Fibroblast of the aortic adventitia (primary cell): ENCODE results near the gene MICAL3. TPM values are rescaled to one million over a fixed set of nuclear protein-coding genes. Genes with fewer than 3 reads are reported as not detected.

Source experiments
- DNase-seq: peaks from one replicate; pipeline ENCODE4 v3.0.0-alpha.2; 2010; ENCODE audit warnings: low read depth
- H3K4me3 ChIP-seq: 2 replicates; pipeline ENCODE4 v1.5.1; 2011; ENCODE audit warnings: low read depth, mild to moderate bottlenecking, control low read depth, low read length, moderate library complexity
- total RNA-seq: library from RNA; depleted of rRNA; stranded (reverse); fragments of >200 nt; gene quantifications from 2 replicates; pipeline ENCODE4 v1.2.3, GENCODE V29; 2012; ENCODE audit warnings: low replicate concordance
- TF ChIP-seq, protein P1 (sequence below): IDR thresholded peaks from 2 replicates; pipeline ENCODE4 v1.5.1; 2011; ENCODE audit warnings: mild to moderate bottlenecking, low read length, control low read depth, inconsistent platforms; ENCODE audit not compliant: insufficient read depth

Gene MICAL3
- total RNA-seq, 1 donor = 18.8 TPM

DNA sequence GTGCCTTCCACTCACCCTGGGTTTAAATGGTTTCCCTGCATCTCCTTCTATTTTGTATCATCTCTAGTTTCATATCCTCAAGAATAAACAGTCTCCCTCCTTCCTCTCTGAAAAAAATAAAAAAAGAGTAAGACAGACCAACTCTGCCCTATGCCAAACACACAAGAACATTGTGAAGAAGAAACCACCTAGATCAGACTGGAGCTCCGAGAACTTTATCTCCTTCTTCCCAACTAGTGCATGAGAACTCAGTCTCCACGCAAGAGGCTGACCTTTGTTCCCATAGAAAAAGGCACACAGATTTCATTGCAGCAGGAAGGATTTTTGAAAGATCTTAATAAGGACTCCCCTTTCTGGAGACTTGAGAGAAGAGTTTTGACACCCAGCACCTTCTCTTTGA is 44.7 kb upstream of the MICAL3 start:
- no peak overlapping the region for H3K4me3 ChIP-seq
- TF ChIP-seq, protein P1, sequence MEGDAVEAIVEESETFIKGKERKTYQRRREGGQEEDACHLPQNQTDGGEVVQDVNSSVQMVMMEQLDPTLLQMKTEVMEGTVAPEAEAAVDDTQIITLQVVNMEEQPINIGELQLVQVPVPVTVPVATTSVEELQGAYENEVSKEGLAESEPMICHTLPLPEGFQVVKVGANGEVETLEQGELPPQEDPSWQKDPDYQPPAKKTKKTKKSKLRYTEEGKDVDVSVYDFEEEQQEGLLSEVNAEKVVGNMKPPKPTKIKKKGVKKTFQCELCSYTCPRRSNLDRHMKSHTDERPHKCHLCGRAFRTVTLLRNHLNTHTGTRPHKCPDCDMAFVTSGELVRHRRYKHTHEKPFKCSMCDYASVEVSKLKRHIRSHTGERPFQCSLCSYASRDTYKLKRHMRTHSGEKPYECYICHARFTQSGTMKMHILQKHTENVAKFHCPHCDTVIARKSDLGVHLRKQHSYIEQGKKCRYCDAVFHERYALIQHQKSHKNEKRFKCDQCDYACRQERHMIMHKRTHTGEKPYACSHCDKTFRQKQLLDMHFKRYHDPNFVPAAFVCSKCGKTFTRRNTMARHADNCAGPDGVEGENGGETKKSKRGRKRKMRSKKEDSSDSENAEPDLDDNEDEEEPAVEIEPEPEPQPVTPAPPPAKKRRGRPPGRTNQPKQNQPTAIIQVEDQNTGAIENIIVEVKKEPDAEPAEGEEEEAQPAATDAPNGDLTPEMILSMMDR = no peak

DNA sequence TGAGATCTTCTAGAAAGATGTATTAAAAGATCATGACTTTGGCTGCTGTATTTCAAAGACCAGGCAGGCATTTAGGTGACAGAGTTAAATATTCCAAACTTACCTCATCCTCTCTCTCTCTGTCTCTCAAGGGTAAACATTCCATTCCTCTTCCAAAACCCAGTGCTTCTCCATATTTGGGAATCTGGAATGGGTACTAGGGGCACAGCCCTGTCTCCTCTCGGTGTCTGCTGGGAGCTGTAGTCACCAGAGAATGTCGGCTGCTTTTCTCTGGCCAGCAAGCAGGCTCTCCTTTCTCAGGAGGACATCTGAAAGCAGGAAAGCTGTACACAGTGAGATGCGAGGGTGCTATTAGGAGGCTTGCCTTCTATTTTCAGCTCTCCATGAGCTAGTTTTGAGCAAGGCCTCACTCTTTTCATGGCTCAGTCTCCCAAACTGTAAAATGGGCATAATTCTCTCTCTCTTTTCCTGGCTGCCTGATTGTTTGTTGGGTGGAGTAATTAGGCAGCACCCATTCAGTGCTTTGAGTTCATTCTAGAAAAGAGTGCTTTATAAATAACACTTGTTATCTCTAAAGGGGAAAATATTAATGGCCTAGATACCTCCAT is 44.1 kb upstream of the MICAL3 start:
- TF ChIP-seq, protein P1 = no peak

More for the DNA sequence above, 44.7 kb upstream of the MICAL3 start:
- DNase-seq = no peak

DNA sequence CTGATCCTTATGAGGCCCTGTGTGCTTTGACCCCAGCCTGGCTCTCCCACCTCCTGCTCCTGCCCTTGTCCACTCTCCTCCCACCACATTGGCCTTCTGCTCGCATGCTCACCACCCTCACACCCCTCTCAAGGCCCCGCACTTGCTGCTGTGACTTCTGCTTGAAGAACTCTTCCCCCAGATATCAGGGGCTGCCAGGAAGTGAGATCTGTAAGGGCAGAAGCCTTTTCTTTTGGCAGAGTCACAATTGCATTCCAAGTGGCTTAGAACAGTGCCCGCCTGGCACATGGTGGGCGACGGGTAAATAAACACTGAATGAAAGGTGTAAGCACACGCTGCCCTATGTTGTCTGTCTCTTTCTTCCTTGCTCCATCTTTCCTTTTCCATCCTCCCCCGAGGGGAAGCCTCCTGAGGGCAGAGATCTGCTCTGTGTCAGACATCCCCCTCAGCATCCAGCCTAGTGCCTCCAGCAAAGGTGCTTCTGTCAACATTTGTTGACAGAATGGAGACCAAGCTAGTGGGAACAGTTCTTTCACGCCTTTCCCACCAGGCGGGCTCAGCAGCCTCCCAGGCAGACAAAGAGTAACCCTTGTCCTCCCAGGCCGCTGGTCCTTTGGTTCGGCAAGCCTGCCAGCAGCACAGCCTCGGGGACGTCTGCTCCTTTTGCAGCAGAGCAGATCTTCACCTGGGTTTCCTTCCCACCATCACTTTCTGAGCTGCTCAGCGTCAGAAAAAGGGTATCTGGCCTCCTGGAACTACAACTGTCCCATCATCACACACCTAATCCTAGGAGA is 43.4 kb upstream of the MICAL3 start:
- H3K4me3 ChIP-seq = no peak overlapping the region
- TF ChIP-seq, protein P1 = no peak
- no peak for DNase-seq

More for the DNA sequence above, 44.1 kb upstream of the MICAL3 start:
- DNase-seq = peak; percentile 46
- H3K4me3 ChIP-seq = no peak overlapping the region

DNA sequence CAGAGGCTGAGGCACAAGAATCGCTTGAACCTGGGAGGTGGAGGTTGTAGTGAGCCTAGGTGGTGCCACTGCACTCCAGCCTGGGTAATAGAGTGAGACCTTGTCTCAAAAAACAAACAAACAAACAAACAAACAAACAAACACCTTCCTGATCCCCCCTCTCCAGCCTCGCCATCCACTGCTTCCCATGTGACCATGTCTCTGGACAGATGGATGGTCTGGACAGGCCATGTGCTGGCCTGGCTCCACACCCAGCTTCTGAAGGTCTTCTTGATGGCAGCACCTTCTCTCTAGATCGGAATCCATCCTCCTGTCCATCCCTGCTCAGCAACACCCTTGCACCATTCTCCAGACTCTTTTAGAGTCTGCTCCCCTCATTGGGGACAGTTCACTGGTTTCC is 42.8 kb upstream of the MICAL3 start:
- no peak for DNase-seq
- no peak overlapping the region for H3K4me3 ChIP-seq
- TF ChIP-seq, protein P1 = no peak

DNA sequence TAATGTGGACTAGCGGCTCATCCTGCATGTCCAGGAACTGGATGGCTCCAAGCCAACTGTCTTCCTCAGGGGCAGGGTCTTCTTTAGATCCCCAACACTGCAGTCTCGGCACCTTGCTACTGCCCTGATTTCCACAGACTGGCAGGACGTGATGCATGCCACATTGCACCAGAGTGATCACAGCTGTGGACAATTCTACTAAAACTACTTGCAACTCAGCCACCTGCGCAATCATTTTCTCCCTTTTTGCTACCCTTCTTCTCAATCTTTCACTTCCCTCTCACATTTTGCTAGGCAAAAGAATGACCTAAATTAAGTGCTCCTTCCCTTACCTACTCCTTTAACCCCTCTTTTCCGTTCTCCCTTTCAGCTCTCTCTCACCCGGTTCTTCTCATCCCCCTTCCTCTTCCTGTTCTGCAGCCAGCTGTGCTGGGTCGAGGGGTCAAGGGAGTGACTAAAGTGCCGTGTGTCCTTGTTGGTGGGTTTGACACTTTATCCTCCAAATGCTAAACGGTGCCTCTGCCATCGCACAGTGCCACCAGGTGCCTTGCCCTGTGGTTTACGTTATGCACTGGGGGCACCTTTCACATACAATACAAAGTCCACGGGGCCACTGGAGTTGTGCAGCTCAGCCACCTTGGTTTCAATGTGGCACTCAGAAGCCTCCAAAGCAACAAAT is 42.0 kb upstream of the MICAL3 start:
- no peak for DNase-seq
- TF ChIP-seq, protein P1 = no peak

DNA sequence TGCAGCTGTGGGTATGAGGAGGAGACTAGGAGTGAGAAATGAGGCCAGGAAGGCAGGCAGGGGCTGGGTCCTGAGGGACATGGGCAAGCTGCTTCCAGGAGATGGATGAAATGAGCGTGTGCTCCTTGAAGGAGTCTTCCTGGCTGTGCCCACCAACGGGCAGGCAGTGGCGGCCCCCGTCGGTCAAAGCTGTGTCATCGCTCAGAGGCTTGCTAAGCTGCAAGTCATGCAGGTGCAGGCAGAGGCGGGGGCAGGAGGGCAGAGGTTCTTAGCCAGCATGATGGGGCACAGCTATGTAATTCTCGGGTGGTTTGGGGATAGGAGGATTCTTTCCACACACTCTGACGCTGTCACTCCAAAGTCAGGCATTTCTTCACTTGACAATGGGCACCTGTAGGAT is 40.9 kb upstream of the MICAL3 start:
- H3K4me3 ChIP-seq = no peak overlapping the region
- TF ChIP-seq, protein P1 = no peak
- DNase-seq = no peak

More for the DNA sequence above, 42.0 kb upstream of the MICAL3 start:
- H3K4me3 ChIP-seq = no peak overlapping the region
